IMR-90 (cell line): ENCODE results near the gene RPGR. TPM values are rescaled to one million over a fixed set of nuclear protein-coding genes. Genes with fewer than 3 reads are reported as not detected.
A peak's percentile ranks its signal among the peaks of the same experiment; 100 is the strongest.

ENCODE experiments used
- ATAC-seq: fragments of 200-7000 bp; cut with Tn5 transposase; 2 replicates; pipeline ENCODE4 v1.9.1; 2020; ENCODE audit warnings: low read depth, mild to moderate bottlenecking, moderate library complexity
- BruUV-seq: library from RNA; stranded (reverse); fragments of 400-500 nt; replicated peaks from 2 replicates; lab custom pipeline; 2021; lab: Mats Ljungman, UMichigan
- CTCF ChIA-PET: fragments of 300-600 bp; formaldehyde crosslinking; extraction: SDS; loops from one replicate; lab custom pipeline; 2021; ENCODE audit warnings: antibody characterized with exemption; lab: Yijun Ruan, JAX
- POLR2A ChIA-PET: fragments of 300-600 bp; sonication (Branson Sonifier 250); formaldehyde crosslinking; loops from one replicate; lab custom pipeline; 2022; ENCODE audit warnings: antibody characterized with exemption; ENCODE audit not compliant: unreplicated experiment; lab: Charles Lee
- DNase-seq: peaks from one replicate; pipeline ENCODE4 v3.0.0; 2013
- H2AFZ ChIP-seq: replicated peaks from 2 replicates; pipeline ENCODE3; 2013; ENCODE audit warnings: low read length, mild to moderate bottlenecking; ENCODE audit not compliant: poor library complexity
- H2AK5ac ChIP-seq: 2 replicates; pipeline ENCODE4 v1.6.1; 2013; ENCODE audit warnings: low read depth, low read length, inconsistent platforms
- H2AK9ac ChIP-seq: replicated peaks from 2 replicates; pipeline ENCODE3; 2013; ENCODE audit warnings: mild to moderate bottlenecking, low read depth, low read length, moderate library complexity; ENCODE audit not compliant: poor library complexity
- H2BK120ac ChIP-seq: 2 replicates; pipeline ENCODE4 v1.6.1; 2013; ENCODE audit warnings: low read depth, low read length, inconsistent platforms
- H2BK15ac ChIP-seq: 3 replicates; pipeline ENCODE4 v1.6.1; 2013; ENCODE audit warnings: low read depth, low read length, inconsistent platforms
- H2BK20ac ChIP-seq: 2 replicates; pipeline ENCODE4 v1.6.1; 2013; ENCODE audit warnings: low read depth, mild to moderate bottlenecking, inconsistent platforms, low read length, moderate library complexity
- H2BK5ac ChIP-seq: 2 replicates; pipeline ENCODE4 v1.6.1; 2013; ENCODE audit warnings: mild to moderate bottlenecking, low read depth, low read length, inconsistent platforms; ENCODE audit not compliant: poor library complexity, severe bottlenecking
- H3K14ac ChIP-seq: replicated peaks from 2 replicates; pipeline ENCODE4 v1.6.1; 2013; ENCODE audit warnings: low read depth, low read length, inconsistent platforms
- H3K18ac ChIP-seq: 2 replicates; pipeline ENCODE4 v1.6.1; 2013; ENCODE audit warnings: low read depth, low read length, control low read depth
- H3K23ac ChIP-seq: 2 replicates; pipeline ENCODE4 v1.6.1; 2013; ENCODE audit warnings: low read depth, low read length, inconsistent platforms
- H3K27ac ChIP-seq: 2 replicates; pipeline ENCODE4 v1.5.1; 2013; ENCODE audit warnings: mild to moderate bottlenecking, control low read depth, low read length; ENCODE audit not compliant: insufficient read depth
- H3K27me3 ChIP-seq: 2 replicates; pipeline ENCODE4 v1.6.1; 2013; ENCODE audit warnings: low read length; ENCODE audit not compliant: control insufficient read depth, insufficient read depth
- H3K36me3 ChIP-seq: 2 replicates; pipeline ENCODE4 v1.6.1; 2013; ENCODE audit warnings: low read length, mixed read lengths; ENCODE audit not compliant: control insufficient read depth, insufficient read depth
- H3K4ac ChIP-seq: 2 replicates; pipeline ENCODE4 v1.6.1; 2013; ENCODE audit warnings: low read depth, low read length, inconsistent platforms
- H3K4me1 ChIP-seq: 2 replicates; pipeline ENCODE4 v1.6.1; 2013; ENCODE audit warnings: low read length, mixed read lengths; ENCODE audit not compliant: control insufficient read depth, insufficient read depth
- H3K4me2 ChIP-seq: 2 replicates; pipeline ENCODE4 v1.6.1; 2013; ENCODE audit warnings: low read depth, mild to moderate bottlenecking, control low read depth, low read length, moderate library complexity
- H3K4me3 ChIP-seq: 2 replicates; pipeline ENCODE4 v1.5.1; 2013; ENCODE audit warnings: low read depth, mild to moderate bottlenecking, control low read depth, low read length, moderate library complexity; ENCODE audit not compliant: insufficient read depth
- H3K56ac ChIP-seq: 2 replicates; pipeline ENCODE4 v1.6.1; 2013; ENCODE audit warnings: low read length, inconsistent platforms; ENCODE audit not compliant: insufficient read depth; ENCODE audit errors: extremely low read depth
- H3K79me1 ChIP-seq, 2 experiments: 2 replicates each; pipeline ENCODE4 v1.6.1; 2013; ENCODE audit warnings: low read length in 2 of 2, inconsistent platforms in 1 of 2, low read depth in 1 of 2
- H3K9ac ChIP-seq: 2 replicates; pipeline ENCODE4 v1.6.1; 2013; ENCODE audit warnings: low read depth, low read length, control low read depth
- H3K9me1 ChIP-seq: 2 replicates; pipeline ENCODE4 v1.6.1; 2013; ENCODE audit warnings: low read length, inconsistent platforms; ENCODE audit not compliant: insufficient read depth
- H3K9me3 ChIP-seq: 2 replicates; pipeline ENCODE4 v1.6.1; 2013; ENCODE audit warnings: low read length; ENCODE audit not compliant: control insufficient read depth, insufficient read depth
- H4K20me1 ChIP-seq: 2 replicates; pipeline ENCODE4 v1.6.1; 2013; ENCODE audit warnings: low read length, inconsistent platforms; ENCODE audit not compliant: insufficient read depth
- H4K5ac ChIP-seq: 2 replicates; pipeline ENCODE4 v1.6.1; 2013; ENCODE audit warnings: mild to moderate bottlenecking, low read depth, low read length, control low read depth
- H4K8ac ChIP-seq, 2 experiments: 2 replicates each; pipeline ENCODE4 v1.6.1; 2013; ENCODE audit warnings: low read depth in 2 of 2, low read length in 2 of 2, control low read depth in 1 of 2, inconsistent platforms in 1 of 2
- H4K91ac ChIP-seq: 2 replicates; pipeline ENCODE4 v1.6.1; 2013; ENCODE audit warnings: low read depth, low read length, inconsistent platforms; ENCODE audit not compliant: insufficient read depth
- CEBPB ChIP-seq: IDR thresholded peaks from 2 replicates; pipeline ENCODE4 v1.6.1; 2012; ENCODE audit warnings: low read depth, low read length, improper control_type of control experiment
- ELK1 ChIP-seq: fragments of 150-350 bp; IDR thresholded peaks from 2 replicates; pipeline ENCODE4 v1.6.1; 2016; ENCODE audit warnings: low read depth, mild to moderate bottlenecking, low read length, moderate library complexity, borderline replicate concordance
- MAFK ChIP-seq: IDR thresholded peaks from 2 replicates; pipeline ENCODE4 v1.6.1; 2012; ENCODE audit warnings: low read depth, low read length, improper control_type of control experiment
- RCOR1 ChIP-seq: IDR thresholded peaks from 2 replicates; pipeline ENCODE4 v1.6.1; 2012; ENCODE audit warnings: mild to moderate bottlenecking, low read length, improper control_type of control experiment; ENCODE audit not compliant: insufficient replicate concordance
- SMC3 ChIP-seq: fragments of 150-350 bp; IDR thresholded peaks from 2 replicates; pipeline ENCODE4 v1.6.1; 2016; ENCODE audit warnings: low read depth, mild to moderate bottlenecking, antibody characterized with exemption, low read length, moderate library complexity
- USF2 ChIP-seq: fragments of 150-350 bp; IDR thresholded peaks from 2 replicates; pipeline ENCODE4 v1.6.1; 2017; ENCODE audit warnings: mild to moderate bottlenecking, antibody characterized with exemption, low read length, low read depth
- WGBS, 2 experiments: methylation state at CpG; one replicate each; pipeline versions ENCODE4 v1.1.5 to v1.1.7; 2013; ENCODE audit warnings: missing lambda C conversion rate in 2 of 2; ENCODE audit not compliant: insufficient read length in 1 of 2; ENCODE audit errors: extremely low coverage in 2 of 2; 5-methylcytosine and 5-hydroxymethylcytosine counted together
- dilution Hi-C: fragments of 300-500 bp; cut with HindIII; formaldehyde crosslinking; loops from one replicate; pipeline ENCODE4 v1.14.3; 2018; ENCODE audit warnings: low sequenced_read_pairs; ENCODE audit not compliant: unreplicated experiment
- in situ Hi-C: fragments of 300-500 bp; cut with MboI; formaldehyde crosslinking; loops from 3 replicates; pipeline ENCODE4 v1.14.3; 2019; ENCODE audit warnings: low sequenced_read_pairs, inconsistent platforms, mixed read lengths
- intact Hi-C: fragments of 100-400 bp; cut with micrococcal nuclease; formaldehyde crosslinking; loops from 2 replicates; pipeline ENCODE4 v1.10.0; 2022
- polyA plus RNA-seq, 3 experiments: library from polyadenylated mRNA; depleted of rRNA; stranded (reverse); fragments of >200 nt; gene quantifications; 2 replicates each; pipeline ENCODE4 v1.2.3, GENCODE V29; 2012; ENCODE audit warnings: low replicate concordance in 1 of 3
- total RNA-seq: library from RNA; depleted of rRNA; stranded (reverse); fragments of >200 nt; gene quantifications from 2 replicates; pipeline ENCODE4 v1.2.3, GENCODE V29; 2012

The RPGR gene
- total and polyA plus RNA-seq, 2 of the 4 experiments (the other 2 are of a cell fraction): 2.2 to 3.8 TPM

- no peak overlapping the region for H3K4ac ChIP-seq
- no peaks in the 10 kb centered on the region for H3K9me1 ChIP-seq
- no peak overlapping the region for H2AFZ ChIP-seq
- ChIA-PET CTCF (no interaction called here), POLR2A (no interaction called here)
- no peak overlapping the region for H2BK15ac ChIP-seq
- H3K27me3 ChIP-seq: peaks cover 7% of the 10 kb centered on the region
- intact Hi-C loops (no loop called here), in situ Hi-C loops (no loop called here), dilution Hi-C loops (no loop called here)
- no peak for ATAC-seq
- no peak overlapping the region for H4K5ac ChIP-seq
- WGBS, 2 experiments: no CpG with 5 or more reads among the region's 2 CpGs
- TF ChIP-seq ELK1: no peak
- peak; percentile 43; the same call in 1 of the 2 replicates for TF ChIP-seq CEBPB
- TF ChIP-seq MAFK: no peak
- TF ChIP-seq SMC3: no peak
- no peak for TF ChIP-seq RCOR1
- no peak for TF ChIP-seq USF2
- H3K79me1 ChIP-seq: no peaks in the 10 kb centered on the region
- H3K18ac ChIP-seq: no peak overlapping the region
- no peak overlapping the region for H3K23ac ChIP-seq
- H2AK5ac ChIP-seq: no peak overlapping the region
- H3K56ac ChIP-seq: no peak overlapping the region
- H3K9me3 ChIP-seq: no peaks in the 10 kb centered on the region
- H2BK120ac ChIP-seq: no peak overlapping the region
- no peak overlapping the region for H3K14ac ChIP-seq
- no peak overlapping the region for H4K8ac ChIP-seq
- no peak overlapping the region for H3K4me3 ChIP-seq
- peak; percentile 52 for DNase-seq
- H3K4me1 ChIP-seq: no peaks in the 10 kb centered on the region
- no peak overlapping the region for H3K4me2 ChIP-seq
- H3K27ac ChIP-seq: no peak overlapping the region
- H2BK20ac ChIP-seq: no peak overlapping the region
- H2AK9ac ChIP-seq: no peak overlapping the region
- BruUV-seq: no TSS peak
- no peak overlapping the region for H4K91ac ChIP-seq
- no peaks in the 10 kb centered on the region for H4K20me1 ChIP-seq
- H3K9ac ChIP-seq: no peak overlapping the region
- H3K36me3 ChIP-seq: no peaks in the 10 kb centered on the region
- no peak overlapping the region for H2BK5ac ChIP-seq
Observed at GRCh38 chrX:38347136-38347535, 19.8 kb upstream of the RPGR start.
